Mesendoderm (in vitro differentiated cells): ENCODE measurements around the gene CACNB4. TPM values are rescaled to one million over a fixed set of nuclear protein-coding genes. Genes with fewer than 3 reads are reported as not detected.

Experiments
- DNase-seq: peaks from one replicate; pipeline ENCODE4 v3.0.0; 2013
- H2AK5ac ChIP-seq: 2 replicates; pipeline ENCODE4 v1.6.1; 2013; ENCODE audit warnings: low read length, inconsistent platforms
- H2BK120ac ChIP-seq: 2 replicates; pipeline ENCODE4 v1.6.1; 2013; ENCODE audit warnings: low read depth, mild to moderate bottlenecking, low read length, moderate library complexity, mixed read lengths
- H2BK15ac ChIP-seq: replicated peaks from 2 replicates; pipeline ENCODE4 v1.6.1; 2013; ENCODE audit warnings: low read depth, mild to moderate bottlenecking, moderate library complexity
- H2BK5ac ChIP-seq: 2 replicates; pipeline ENCODE4 v1.6.1; 2013; ENCODE audit warnings: low read length, inconsistent platforms
- H3K18ac ChIP-seq: 2 replicates; pipeline ENCODE4 v1.6.1; 2013; ENCODE audit warnings: mild to moderate bottlenecking, low read length, mixed read lengths
- H3K23ac ChIP-seq: one replicate; pipeline ENCODE4 v1.6.1; 2013; ENCODE audit warnings: low read length
- H3K27ac ChIP-seq: 2 replicates; pipeline ENCODE4 v1.5.1; 2013; ENCODE audit warnings: low read depth, mild to moderate bottlenecking, inconsistent platforms, low read length, moderate library complexity
- H3K27me3 ChIP-seq: 2 replicates; pipeline ENCODE4 v1.6.1; 2013; ENCODE audit warnings: low read length, control low read depth, mild to moderate bottlenecking, inconsistent platforms; ENCODE audit not compliant: insufficient read depth, poor library complexity
- H3K36me3 ChIP-seq: 2 replicates; pipeline ENCODE4 v1.6.1; 2013; ENCODE audit warnings: low read length, inconsistent platforms; ENCODE audit not compliant: control insufficient read depth, insufficient read depth
- H3K4ac ChIP-seq: one replicate; pipeline ENCODE4 v1.6.1; 2013; ENCODE audit warnings: low read depth, mild to moderate bottlenecking, low read length, moderate library complexity
- H3K4me1 ChIP-seq: 2 replicates; pipeline ENCODE4 v1.6.1; 2013; ENCODE audit warnings: low read depth, low read length, inconsistent platforms; ENCODE audit not compliant: control insufficient read depth
- H3K4me2 ChIP-seq: 2 replicates; pipeline ENCODE4 v1.6.1; 2013; ENCODE audit warnings: low read length
- H3K4me3 ChIP-seq: 2 replicates; pipeline ENCODE4 v1.5.1; 2013; ENCODE audit warnings: mild to moderate bottlenecking, low read length
- H3K56ac ChIP-seq: one replicate; pipeline ENCODE4 v1.6.1; 2013; ENCODE audit warnings: low read length
- H3K79me1 ChIP-seq: 2 replicates; pipeline ENCODE4 v1.6.1; 2013; ENCODE audit warnings: low read length, inconsistent platforms
- H3K79me2 ChIP-seq: 2 replicates; pipeline ENCODE4 v1.6.1; 2013; ENCODE audit warnings: mild to moderate bottlenecking, low read length; ENCODE audit not compliant: control insufficient read depth, insufficient read depth
- H3K9ac ChIP-seq: 2 replicates; pipeline ENCODE4 v1.6.1; 2013; ENCODE audit warnings: low read length, inconsistent platforms
- H4K5ac ChIP-seq: one replicate; pipeline ENCODE4 v1.6.1; 2013; ENCODE audit warnings: low read length
- H4K8ac ChIP-seq: one replicate; pipeline ENCODE4 v1.6.1; 2013; ENCODE audit warnings: low read depth, mild to moderate bottlenecking, control low read depth, low read length, moderate library complexity
- WGBS: extraction: QIAGEN DNeasy Blood & Tissue Kit; methylation state at CpG from one replicate; pipeline ENCODE4 v1.1.7; 2013; ENCODE audit warnings: low lambda C conversion rate, missing lambda C conversion rate; ENCODE audit not compliant: insufficient coverage; ENCODE audit errors: extremely low coverage; 5-methylcytosine and 5-hydroxymethylcytosine counted together
- polyA plus RNA-seq, 2 experiments: library from polyadenylated mRNA; stranded (reverse); fragments of 200-250 nt; gene quantifications; one replicate each; pipeline ENCODE4 v1.2.3, GENCODE V29; 2013

Gene CACNB4
- polyA plus RNA-seq (2013, experiment 1 of 2): 0.66 TPM
- polyA plus RNA-seq (2013, experiment 2 of 2): 0.77 TPM

DNA sequence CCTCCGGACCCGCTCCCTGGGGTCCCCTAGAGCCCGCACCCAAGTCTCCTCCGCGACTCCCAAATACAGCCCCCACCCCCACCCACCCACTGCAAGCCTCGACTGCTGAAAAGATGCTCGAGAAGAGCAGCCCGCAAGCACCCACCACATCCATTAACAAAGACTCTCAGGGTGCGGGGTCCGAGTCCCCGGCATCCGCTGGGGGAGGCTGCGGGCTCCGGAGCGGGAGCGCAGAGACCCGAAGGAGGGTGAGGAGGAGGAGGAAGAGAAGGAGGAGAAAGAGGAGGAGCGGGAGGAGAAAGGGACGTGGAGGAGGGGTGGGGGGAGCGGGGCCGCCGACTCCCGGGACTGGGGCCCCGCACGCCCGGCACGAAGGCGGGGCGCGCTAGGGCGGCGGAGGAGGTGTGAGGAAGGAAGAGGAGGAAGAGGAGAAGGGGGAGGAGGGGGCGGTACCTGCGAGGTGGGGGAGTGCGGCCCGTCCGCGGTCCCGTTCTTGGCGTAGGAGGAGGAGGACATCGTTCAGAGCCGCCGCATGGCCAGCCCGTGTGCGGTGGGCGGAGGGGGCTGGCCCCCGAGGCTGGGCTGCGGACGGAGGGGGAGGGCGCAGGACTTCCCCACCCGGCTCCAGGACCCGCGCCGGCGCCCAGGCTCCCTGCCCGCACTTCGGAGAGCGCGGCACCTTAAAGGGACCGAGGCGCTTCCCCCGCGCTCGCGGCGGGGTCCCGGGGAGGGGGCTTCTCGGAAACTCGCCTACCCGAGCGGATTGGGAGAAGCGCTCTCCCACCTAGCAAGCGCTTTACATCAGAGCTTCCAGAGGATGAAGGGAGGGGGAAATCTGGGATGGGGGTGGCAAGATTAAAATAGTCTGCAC, at the start of gene CACNB4:
Gene CACNB4, minus strand, starts transcription at position 549 of the 871 bp plus-strand sequence.
- WGBS: no CpG with 5 or more reads among the region's 73 CpGs
- no peaks in the 10 kb centered on the region for H3K79me2 ChIP-seq
- no peaks in the 10 kb centered on the region for H3K79me1 ChIP-seq
- H3K4me3 ChIP-seq: peak within 1 kb of the TSS; percentile 39
- no peak within 1 kb of the TSS for H4K5ac ChIP-seq
- no peak within 1 kb of the TSS for H3K27ac ChIP-seq
- H3K18ac ChIP-seq: peak within 1 kb of the TSS; percentile 16
- H2BK15ac ChIP-seq: no peak within 1 kb of the TSS
- H3K56ac ChIP-seq: peak within 1 kb of the TSS; percentile 67
- no peak within 1 kb of the TSS for H3K4ac ChIP-seq
- H2BK120ac ChIP-seq: no peak within 1 kb of the TSS
- no peak within 1 kb of the TSS for H2AK5ac ChIP-seq
- H3K4me2 ChIP-seq: peak within 1 kb of the TSS; percentile 49
- DNase-seq: peak; percentile 17
- H4K8ac ChIP-seq: no peak within 1 kb of the TSS
- peaks cover 31% of the 10 kb centered on the region for H3K27me3 ChIP-seq
- H3K4me1 ChIP-seq: peaks cover 4% of the 10 kb centered on the region
- H2BK5ac ChIP-seq: no peak within 1 kb of the TSS
- H3K23ac ChIP-seq: no peak within 1 kb of the TSS
- no peaks in the 10 kb centered on the region for H3K36me3 ChIP-seq
- H3K9ac ChIP-seq: peak within 1 kb of the TSS; percentile 52

DNA sequence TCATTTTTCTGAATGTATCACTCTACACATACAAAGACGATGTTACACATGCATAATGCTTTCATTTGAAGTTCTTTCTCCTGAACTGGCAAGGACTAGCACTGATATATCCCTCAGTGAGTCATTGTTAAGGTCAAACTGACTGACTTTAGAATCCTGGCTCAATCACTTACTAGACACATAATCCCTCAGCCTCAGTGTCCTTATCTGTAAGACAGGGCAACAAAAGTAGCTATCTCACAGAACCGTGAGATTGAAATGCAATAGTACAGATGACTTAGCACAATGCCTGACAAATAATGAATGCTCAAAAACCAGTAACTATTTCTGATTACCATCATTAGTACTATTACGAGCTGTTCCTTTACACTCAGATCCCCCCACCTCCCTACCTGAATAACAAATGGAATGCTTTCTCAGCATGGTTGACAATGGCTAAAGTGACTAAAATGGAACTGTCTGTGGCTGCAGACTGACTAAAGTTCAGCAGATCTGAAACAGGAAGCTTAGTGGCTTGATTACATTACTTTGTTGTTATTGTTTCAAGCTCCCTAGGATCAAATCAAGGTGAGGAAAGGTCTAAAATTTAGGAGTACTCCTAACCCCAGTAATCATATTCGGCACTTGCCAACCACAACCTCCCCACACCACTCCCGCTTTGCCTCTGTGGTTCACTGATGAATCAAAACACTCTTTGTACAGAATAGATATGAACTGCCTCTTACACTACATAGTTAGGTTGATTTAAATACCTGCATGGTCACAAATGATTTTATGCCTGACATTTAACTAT, 35.8 kb upstream of the CACNB4 start:
- Histone ChIP-seq H3K27ac (no peak overlapping the region), H2BK15ac (no peak overlapping the region), H3K56ac (no peak overlapping the region), H3K18ac (no peak overlapping the region), H2AK5ac (no peak overlapping the region), H3K4me3 (no peak overlapping the region), H4K8ac (no peak overlapping the region), H3K79me1 (no peaks in the 10 kb centered on the region), H2BK120ac (no peak overlapping the region), H3K27me3 (no peaks in the 10 kb centered on the region), H3K36me3 (peaks cover 2% of the 10 kb centered on the region), H3K79me2 (no peaks in the 10 kb centered on the region), H3K23ac (no peak overlapping the region), H2BK5ac (no peak overlapping the region), H3K4me2 (no peak overlapping the region), H4K5ac (no peak overlapping the region), H3K4ac (no peak overlapping the region), H3K9ac (no peak overlapping the region), H3K4me1 (no peaks in the 10 kb centered on the region)
- WGBS: no CpG with 5 or more reads among the region's 5 CpGs
- DNase-seq: peak; percentile 27

DNA sequence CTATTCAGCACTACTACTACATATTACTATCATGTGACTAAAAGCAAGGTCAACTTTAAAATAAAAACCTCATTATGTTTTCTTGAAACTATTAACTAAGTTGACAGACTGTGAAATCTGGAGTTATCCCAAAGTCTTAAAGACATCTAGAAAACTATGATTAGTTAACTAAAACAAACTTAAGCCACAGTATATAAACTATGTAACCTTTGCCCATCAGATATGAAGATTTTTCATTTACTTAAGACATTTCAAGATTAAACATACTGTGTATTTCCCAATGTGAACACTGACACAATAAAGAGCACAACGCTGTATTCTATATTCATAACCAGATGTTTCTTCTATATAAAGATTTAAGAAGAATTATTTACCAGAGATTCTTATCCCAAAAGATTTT, 33.5 kb upstream of the CACNB4 start:
- DNase-seq: no peak
- Histone ChIP-seq H2BK120ac (no peak overlapping the region), H3K56ac (no peak overlapping the region), H2BK15ac (no peak overlapping the region), H2AK5ac (no peak overlapping the region), H3K27me3 (no peaks in the 10 kb centered on the region), H3K4me3 (no peak overlapping the region), H3K27ac (no peak overlapping the region), H3K4me1 (no peaks in the 10 kb centered on the region), H3K4ac (no peak overlapping the region), H3K23ac (no peak overlapping the region), H3K36me3 (peaks cover 2% of the 10 kb centered on the region), H3K79me1 (no peaks in the 10 kb centered on the region), H3K4me2 (no peak overlapping the region), H4K5ac (no peak overlapping the region), H2BK5ac (no peak overlapping the region), H3K9ac (no peak overlapping the region), H3K18ac (no peak overlapping the region), H3K79me2 (no peaks in the 10 kb centered on the region), H4K8ac (no peak overlapping the region)
- no CpG with 5 or more reads among the region's 1 CpG for WGBS

GRCh38 chr2:152127628-152128027, 28.8 kb upstream of the CACNB4 start:
- H3K4me2 ChIP-seq: no peak overlapping the region
- H3K27me3 ChIP-seq: no peaks in the 10 kb centered on the region
- H3K56ac ChIP-seq: no peak overlapping the region
- no peak overlapping the region for H2BK5ac ChIP-seq
- no peak overlapping the region for H3K18ac ChIP-seq
- no peak overlapping the region for H3K9ac ChIP-seq
- no peak overlapping the region for H2BK15ac ChIP-seq
- DNase-seq: no peak
- H3K23ac ChIP-seq: no peak overlapping the region
- H2AK5ac ChIP-seq: no peak overlapping the region
- H3K27ac ChIP-seq: no peak overlapping the region
- no peaks in the 10 kb centered on the region for H3K79me2 ChIP-seq
- H2BK120ac ChIP-seq: no peak overlapping the region
- H3K36me3 ChIP-seq: peaks cover 2% of the 10 kb centered on the region
- no peaks in the 10 kb centered on the region for H3K4me1 ChIP-seq
- H3K79me1 ChIP-seq: no peaks in the 10 kb centered on the region
- no peak overlapping the region for H3K4ac ChIP-seq
- H3K4me3 ChIP-seq: no peak overlapping the region
- no peak overlapping the region for H4K5ac ChIP-seq
- no peak overlapping the region for H4K8ac ChIP-seq

GRCh38 chr2:152126664-152127063, 27.8 kb upstream of the CACNB4 start:
- no peak overlapping the region for H4K5ac ChIP-seq
- H3K4ac ChIP-seq: no peak overlapping the region
- no peak overlapping the region for H3K27ac ChIP-seq
- no peaks in the 10 kb centered on the region for H3K79me1 ChIP-seq
- H4K8ac ChIP-seq: no peak overlapping the region
- no peak overlapping the region for H3K9ac ChIP-seq
- no peak overlapping the region for H2AK5ac ChIP-seq
- no peak overlapping the region for H2BK120ac ChIP-seq
- H3K18ac ChIP-seq: no peak overlapping the region
- H3K27me3 ChIP-seq: no peaks in the 10 kb centered on the region
- H3K4me1 ChIP-seq: no peaks in the 10 kb centered on the region
- no peak overlapping the region for H2BK5ac ChIP-seq
- H2BK15ac ChIP-seq: no peak overlapping the region
- no peak for DNase-seq
- no CpG with 5 or more reads among the region's 4 CpGs for WGBS
- no peak overlapping the region for H3K4me3 ChIP-seq
- H3K56ac ChIP-seq: no peak overlapping the region
- H3K79me2 ChIP-seq: no peaks in the 10 kb centered on the region
- H3K4me2 ChIP-seq: no peak overlapping the region
- peaks cover 2% of the 10 kb centered on the region for H3K36me3 ChIP-seq
- no peak overlapping the region for H3K23ac ChIP-seq
